Endothelial cell of umbilical vein (primary cell): Measurements from ENCODE around the gene PARN. TPM values are rescaled to one million over a fixed set of nuclear protein-coding genes. Genes with fewer than 3 reads are reported as not detected.

Experiments
- BruUV-seq: library from RNA; stranded (reverse); fragments of 400-500 nt; replicated peaks from 2 replicates; lab custom pipeline; 2021; lab: Mats Ljungman, UMichigan
- CTCF ChIA-PET: fragments of 300-600, 350-600 bp; sonication (Branson Sonifier 250); formaldehyde crosslinking; loops from one replicate; lab custom pipeline; 2021; ENCODE audit warnings: antibody characterized with exemption, inconsistent platforms; lab: Charles Lee
- POLR2A ChIA-PET: fragments of 300-600, 350-600 bp; sonication (Branson Sonifier 250); formaldehyde crosslinking; loops from one replicate; lab custom pipeline; 2021; ENCODE audit warnings: antibody characterized with exemption, inconsistent platforms; lab: Charles Lee
- DNase-seq: peaks from one replicate; pipeline ENCODE4 v3.0.0-alpha.2; 2011; ENCODE audit warnings: low read depth, low spot score
- FAIRE-seq: peaks from 2 replicates; lab custom pipeline; 2011; peaks lifted over from hg19 to GRCh38; lab: Jason Lieb, UNC
- H2AFZ ChIP-seq: 2 replicates; pipeline ENCODE4 v1.6.0; 2012; ENCODE audit warnings: low read depth, low read length, control low read depth, inconsistent platforms
- H3K27ac ChIP-seq: 2 replicates; pipeline ENCODE4 v1.5.1; 2011; ENCODE audit warnings: low read depth, mild to moderate bottlenecking, control low read depth, low read length, moderate library complexity; ENCODE audit not compliant: insufficient read depth
- H3K27me3 ChIP-seq, 2 experiments: 2 replicates each; pipeline versions ENCODE4 v1.6.0 to v1.6.1; 2011; ENCODE audit warnings: low read length in 2 of 2, mixed read lengths in 1 of 2; ENCODE audit not compliant: control insufficient read depth in 2 of 2, insufficient read depth in 2 of 2
- H3K36me3 ChIP-seq, 2 experiments: 2 replicates in 1 of 2; 3 replicates in 1 of 2; pipeline ENCODE4 v1.5.1; 2011; ENCODE audit warnings: low read length in 2 of 2, mild to moderate bottlenecking in 1 of 2, moderate library complexity in 1 of 2; ENCODE audit not compliant: control insufficient read depth in 2 of 2, insufficient read depth in 2 of 2; ENCODE audit errors: extremely low read depth in 1 of 2
- H3K4me1 ChIP-seq: 3 replicates; pipeline ENCODE4 v1.5.1; 2011; ENCODE audit warnings: mild to moderate bottlenecking, low read length; ENCODE audit not compliant: control insufficient read depth, insufficient read depth; ENCODE audit errors: extremely low read depth
- H3K4me2 ChIP-seq: 2 replicates; pipeline ENCODE4 v1.6.1; 2011; ENCODE audit warnings: low read length, control low read depth, mixed read lengths; ENCODE audit not compliant: insufficient read depth
- H3K4me3 ChIP-seq, 3 experiments: fragments of 200-600 bp in 1 of 3; sonication (generic), shearing (Covaris generic) in 1 of 3; replicated peaks in 1 of 3; 2 replicates each; pipeline ENCODE4 v1.5.1; 2011 to 2016; ENCODE audit warnings: control low read depth in 3 of 3, low read length in 3 of 3, mild to moderate bottlenecking in 2 of 3, inconsistent platforms in 1 of 3, low read depth in 1 of 3, moderate library complexity in 1 of 3; ENCODE audit not compliant: insufficient read depth in 1 of 3
- H3K79me2 ChIP-seq: 2 replicates; pipeline ENCODE4 v1.6.0; 2012; ENCODE audit warnings: low read length, inconsistent platforms; ENCODE audit not compliant: control insufficient read depth, insufficient read depth
- H3K9ac ChIP-seq: replicated peaks from 2 replicates; pipeline ENCODE3; 2011; ENCODE audit warnings: low read length, control low read depth; ENCODE audit not compliant: insufficient read depth; ENCODE audit errors: extremely low read depth
- H3K9me1 ChIP-seq: replicated peaks from 3 replicates; pipeline ENCODE4 v1.6.0; 2011; ENCODE audit warnings: mild to moderate bottlenecking, low read length; ENCODE audit not compliant: control insufficient read depth, insufficient read depth; ENCODE audit errors: extremely low read depth
- H3K9me3 ChIP-seq: replicated peaks from 2 replicates; pipeline ENCODE4 v1.5.1; 2012; ENCODE audit warnings: low read length, inconsistent platforms; ENCODE audit not compliant: control insufficient read depth, insufficient read depth
- H4K20me1 ChIP-seq: replicated peaks from 2 replicates; pipeline ENCODE3; 2011; ENCODE audit warnings: mild to moderate bottlenecking, low read length; ENCODE audit not compliant: control insufficient read depth, insufficient read depth; ENCODE audit errors: extremely low read depth
- CTCF ChIP-seq, 2 donors: IDR thresholded peaks; 1 replicate in 1 of 2; 2 replicates in 1 of 2; pipeline ENCODE4 v1.5.1; 2011; ENCODE audit warnings: low read length in 2 of 2, mild to moderate bottlenecking in 2 of 2, moderate library complexity in 2 of 2, control low read depth in 1 of 2, inconsistent platforms in 1 of 2, low read depth in 1 of 2; ENCODE audit not compliant: insufficient read depth in 1 of 2; ENCODE audit errors: extremely low read depth in 1 of 2
- EZH2 ChIP-seq: IDR thresholded peaks from 2 replicates; pipeline ENCODE4 v1.6.1; 2012; ENCODE audit warnings: borderline replicate concordance, low read depth, mild to moderate bottlenecking, moderate library complexity, low read length, inconsistent platforms; ENCODE audit not compliant: severe bottlenecking
- FOS ChIP-seq: IDR thresholded peaks from 2 replicates; pipeline ENCODE4 v1.6.1; 2011; ENCODE audit warnings: mild to moderate bottlenecking, low read length, moderate library complexity, borderline replicate concordance; ENCODE audit not compliant: insufficient read depth
- GATA2 ChIP-seq: IDR thresholded peaks from 2 replicates; pipeline ENCODE4 v1.7.0; 2011; ENCODE audit warnings: low read depth, mild to moderate bottlenecking, moderate library complexity, mixed read lengths, low read length; ENCODE audit not compliant: insufficient read length, insufficient read depth
- JUN ChIP-seq: IDR thresholded peaks from 2 replicates; pipeline ENCODE4 v1.6.1; 2011; ENCODE audit warnings: borderline replicate concordance, low read depth; ENCODE audit not compliant: insufficient read length, insufficient read depth
- MAX ChIP-seq: IDR thresholded peaks from 2 replicates; pipeline ENCODE4 v1.6.1; 2011; ENCODE audit not compliant: insufficient read depth, insufficient read length
- MYC ChIP-seq: IDR thresholded peaks from one replicate; pipeline ENCODE4 v1.6.1; 2011; ENCODE audit warnings: mild to moderate bottlenecking, low read depth, low read length
- POLR2A ChIP-seq: IDR thresholded peaks from 2 replicates; pipeline ENCODE4 v1.6.1; 2012; ENCODE audit warnings: low read depth, mild to moderate bottlenecking, control low read depth, low read length
- POLR2AphosphoS5 ChIP-seq: IDR thresholded peaks from 2 replicates; pipeline ENCODE4 v1.6.1; 2012; ENCODE audit warnings: low read depth, mild to moderate bottlenecking, control low read depth, low read length, moderate library complexity; ENCODE audit not compliant: insufficient read depth
- dilution Hi-C: fragments of 300-500 bp; cut with MboI; formaldehyde crosslinking; loops from one replicate; pipeline ENCODE4 v1.15.0; 2019; ENCODE audit warnings: low sequenced_read_pairs; ENCODE audit not compliant: extremely low pct_ligation_motif_present
- intact Hi-C: fragments of 100-400 bp; cut with micrococcal nuclease; formaldehyde crosslinking; loops from one replicate; pipeline ENCODE4 v1.10.0; 2022
- polyA plus RNA-seq, 4 experiments: library from polyadenylated mRNA; depleted of rRNA in 3 of 4; stranded (reverse) in 3 of 4; unstranded in 1 of 4; fragments of >200 nt; gene quantifications; 2 replicates each; pipeline versions ENCODE4 v1.2.1 to v1.2.3, GENCODE V29; 2011 to 2012; ENCODE audit warnings: missing spikeins in 1 of 4
- total RNA-seq: library from RNA; stranded (reverse); gene quantifications from 2 replicates; pipeline ENCODE4 v1.2.3, GENCODE V29; 2021

PARN gene
- total and polyA plus RNA-seq, 2 donors (not counting 3 experiments of a cell fraction or from before 2014, with no cell fraction given), result 16.9 to 24.6 TPM

- DNase-seq, result no peak
- POLR2A ChIA-PET, result no interaction called here
Measured at GRCh38 chr16:14456793-14457481, 173.1 kb downstream of the PARN start.

More at GRCh38 chr16:14456793-14457481, 173.1 kb downstream of the PARN start:
- BruUV-seq, result no TSS peak
- H3K9ac ChIP-seq, result no peak overlapping the region
- H3K9me3 ChIP-seq, result no peaks in the 10 kb centered on the region
- TF ChIP-seq JUN, result no peak
- TF ChIP-seq FOS, result no peak
- TF ChIP-seq MAX, result no peak
- TF ChIP-seq POLR2A, result no peak
- TF ChIP-seq CTCF (IDR thresholded peaks at IDR 0.05; ENCODE audit: extremely low read depth in 1 of 2, insufficient read depth in 1 of 2, low read depth in 1 of 2, low read length in 2 of 2), result no peak
- no peak for TF ChIP-seq POLR2AphosphoS5
- no peak for TF ChIP-seq GATA2
- TF ChIP-seq MYC, result no peak
- TF ChIP-seq EZH2, result no peak
- FAIRE-seq, result no peak
- H3K27me3 ChIP-seq, result no peaks in the 10 kb centered on the region
- H3K4me1 ChIP-seq, result no peaks in the 10 kb centered on the region
- H3K4me2 ChIP-seq, result no peak overlapping the region
- CTCF ChIA-PET, result interaction anchor here (1.1 kb wide), 1 partner anchor 8 kb away, joined by 3 read pairs; no protein-coding TSS in a partner anchor
- no peaks in the 10 kb centered on the region for H3K36me3 ChIP-seq
- H2AFZ ChIP-seq, result no peak overlapping the region
- H4K20me1 ChIP-seq, result no peaks in the 10 kb centered on the region
- H3K4me3 ChIP-seq, result no peak overlapping the region
- intact Hi-C loops (no loop called here), dilution Hi-C loops (no loop called here)
- no peak overlapping the region for H3K27ac ChIP-seq
- no peaks in the 10 kb centered on the region for H3K79me2 ChIP-seq
- no peaks in the 10 kb centered on the region for H3K9me1 ChIP-seq
